Dermis microvascular lymphatic vessel endothelial cell (primary cell): ENCODE data around the gene ATM. TPM values are rescaled to one million over a fixed set of nuclear protein-coding genes. Genes with fewer than 3 reads are reported as not detected.

Source experiments
- DNase-seq, 2 donors: peaks; one replicate each; pipeline versions ENCODE4 v3.0.0 to v3.0.0-alpha.2; 2010; ENCODE audit warnings: low read depth in 2 of 2
- total RNA-seq: library from RNA; depleted of rRNA; stranded (reverse); fragments of >200 nt; gene quantifications from 2 replicates; pipeline ENCODE4 v1.2.1, GENCODE V29; 2014

The ATM gene, protein sequence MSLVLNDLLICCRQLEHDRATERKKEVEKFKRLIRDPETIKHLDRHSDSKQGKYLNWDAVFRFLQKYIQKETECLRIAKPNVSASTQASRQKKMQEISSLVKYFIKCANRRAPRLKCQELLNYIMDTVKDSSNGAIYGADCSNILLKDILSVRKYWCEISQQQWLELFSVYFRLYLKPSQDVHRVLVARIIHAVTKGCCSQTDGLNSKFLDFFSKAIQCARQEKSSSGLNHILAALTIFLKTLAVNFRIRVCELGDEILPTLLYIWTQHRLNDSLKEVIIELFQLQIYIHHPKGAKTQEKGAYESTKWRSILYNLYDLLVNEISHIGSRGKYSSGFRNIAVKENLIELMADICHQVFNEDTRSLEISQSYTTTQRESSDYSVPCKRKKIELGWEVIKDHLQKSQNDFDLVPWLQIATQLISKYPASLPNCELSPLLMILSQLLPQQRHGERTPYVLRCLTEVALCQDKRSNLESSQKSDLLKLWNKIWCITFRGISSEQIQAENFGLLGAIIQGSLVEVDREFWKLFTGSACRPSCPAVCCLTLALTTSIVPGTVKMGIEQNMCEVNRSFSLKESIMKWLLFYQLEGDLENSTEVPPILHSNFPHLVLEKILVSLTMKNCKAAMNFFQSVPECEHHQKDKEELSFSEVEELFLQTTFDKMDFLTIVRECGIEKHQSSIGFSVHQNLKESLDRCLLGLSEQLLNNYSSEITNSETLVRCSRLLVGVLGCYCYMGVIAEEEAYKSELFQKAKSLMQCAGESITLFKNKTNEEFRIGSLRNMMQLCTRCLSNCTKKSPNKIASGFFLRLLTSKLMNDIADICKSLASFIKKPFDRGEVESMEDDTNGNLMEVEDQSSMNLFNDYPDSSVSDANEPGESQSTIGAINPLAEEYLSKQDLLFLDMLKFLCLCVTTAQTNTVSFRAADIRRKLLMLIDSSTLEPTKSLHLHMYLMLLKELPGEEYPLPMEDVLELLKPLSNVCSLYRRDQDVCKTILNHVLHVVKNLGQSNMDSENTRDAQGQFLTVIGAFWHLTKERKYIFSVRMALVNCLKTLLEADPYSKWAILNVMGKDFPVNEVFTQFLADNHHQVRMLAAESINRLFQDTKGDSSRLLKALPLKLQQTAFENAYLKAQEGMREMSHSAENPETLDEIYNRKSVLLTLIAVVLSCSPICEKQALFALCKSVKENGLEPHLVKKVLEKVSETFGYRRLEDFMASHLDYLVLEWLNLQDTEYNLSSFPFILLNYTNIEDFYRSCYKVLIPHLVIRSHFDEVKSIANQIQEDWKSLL (N-terminal part only)
- total RNA-seq: 51.6 and 69.7 TPM in 2 replicates

DNA sequence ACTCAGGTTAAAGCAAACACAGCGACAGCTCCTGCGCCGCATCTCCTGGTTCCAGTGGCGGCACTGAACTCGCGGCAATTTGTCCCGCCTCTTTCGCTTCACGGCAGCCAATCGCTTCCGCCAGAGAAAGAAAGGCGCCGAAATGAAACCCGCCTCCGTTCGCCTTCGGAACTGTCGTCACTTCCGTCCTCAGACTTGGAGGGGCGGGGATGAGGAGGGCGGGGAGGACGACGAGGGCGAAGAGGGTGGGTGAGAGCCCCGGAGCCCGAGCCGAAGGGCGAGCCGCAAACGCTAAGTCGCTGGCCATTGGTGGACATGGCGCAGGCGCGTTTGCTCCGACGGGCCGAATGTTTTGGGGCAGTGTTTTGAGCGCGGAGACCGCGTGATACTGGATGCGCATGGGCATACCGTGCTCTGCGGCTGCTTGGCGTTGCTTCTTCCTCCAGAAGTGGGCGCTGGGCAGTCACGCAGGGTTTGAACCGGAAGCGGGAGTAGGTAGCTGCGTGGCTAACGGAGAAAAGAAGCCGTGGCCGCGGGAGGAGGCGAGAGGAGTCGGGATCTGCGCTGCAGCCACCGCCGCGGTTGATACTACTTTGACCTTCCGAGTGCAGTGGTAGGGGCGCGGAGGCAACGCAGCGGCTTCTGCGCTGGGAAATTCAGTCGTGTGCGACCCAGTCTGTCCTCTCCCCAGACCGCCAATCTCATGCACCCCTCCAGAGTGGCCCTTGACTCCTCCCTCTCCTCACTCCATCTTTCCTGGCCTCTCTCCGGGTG lies at the start of gene ATM, which contains the start of gene NPAT:
TSS of gene ATM (plus strand) at position 494 of the 774 bp plus-strand sequence. CDS start 4,558 bp downstream, outside the sequence.
TSS of gene NPAT (minus strand) at position 65 of the 774 bp plus-strand sequence. CDS start 102 bp downstream, outside the sequence.
- DNase-seq: peak; percentile 97 to 99

DNA sequence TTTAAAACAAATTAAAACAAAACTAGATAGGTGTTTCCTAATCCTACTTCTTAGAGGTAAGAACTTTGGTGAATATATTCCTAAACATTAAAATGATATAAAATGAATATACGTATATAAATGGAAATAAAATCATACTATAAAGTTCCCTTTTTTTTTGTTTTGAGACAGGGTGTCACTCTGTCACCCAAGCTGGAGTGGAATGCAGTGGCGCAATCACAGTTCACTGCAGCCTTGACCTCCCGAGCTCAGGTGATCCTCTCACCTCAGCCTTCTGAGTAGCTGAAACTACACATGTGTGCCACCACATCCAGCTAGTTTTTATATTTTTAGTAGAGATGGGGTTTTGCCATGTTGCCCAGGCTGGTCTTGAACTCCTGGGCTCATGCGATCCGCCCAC lies 45.3 kb upstream of the ATM start:
- DNase-seq: no peak

DNA sequence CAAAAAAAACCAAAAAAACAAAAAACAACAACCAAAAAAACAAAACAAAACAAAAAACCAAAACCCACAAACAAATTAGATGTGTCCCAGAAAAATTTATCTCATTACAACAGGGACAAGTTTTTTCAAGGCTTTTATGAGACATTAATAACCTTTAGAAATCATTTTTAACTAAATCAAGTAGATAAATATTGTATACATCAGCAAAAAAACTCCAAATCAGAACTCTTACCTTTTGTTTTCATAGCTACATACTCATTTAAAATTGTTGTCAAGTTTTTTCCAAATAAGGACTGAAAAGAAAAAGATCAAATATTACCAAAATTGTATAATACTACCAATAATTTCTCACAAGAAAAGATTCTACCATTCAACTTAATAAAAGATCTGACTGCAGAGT lies 29.1 kb upstream of the ATM start:
- DNase-seq: no peak

DNA sequence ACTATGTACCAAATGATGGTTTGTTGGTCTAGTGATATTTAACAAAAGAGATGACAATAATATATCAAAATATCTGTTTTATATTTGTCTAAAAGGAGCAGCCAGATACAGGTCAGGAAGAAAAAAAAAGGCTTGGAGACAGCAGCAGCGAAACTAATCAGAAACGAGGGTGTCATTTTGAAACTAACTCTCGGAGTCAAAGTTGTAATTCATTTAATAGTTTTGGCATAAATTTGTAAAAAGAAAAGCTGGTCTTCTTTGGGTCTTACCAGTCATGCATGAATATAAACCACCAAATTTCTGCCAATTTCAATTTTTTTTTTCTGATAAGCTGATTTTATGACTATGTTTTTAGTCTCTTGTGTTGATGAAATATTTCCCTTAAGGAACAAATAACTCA lies 26.0 kb upstream of the ATM start:
- no peak for DNase-seq

DNA sequence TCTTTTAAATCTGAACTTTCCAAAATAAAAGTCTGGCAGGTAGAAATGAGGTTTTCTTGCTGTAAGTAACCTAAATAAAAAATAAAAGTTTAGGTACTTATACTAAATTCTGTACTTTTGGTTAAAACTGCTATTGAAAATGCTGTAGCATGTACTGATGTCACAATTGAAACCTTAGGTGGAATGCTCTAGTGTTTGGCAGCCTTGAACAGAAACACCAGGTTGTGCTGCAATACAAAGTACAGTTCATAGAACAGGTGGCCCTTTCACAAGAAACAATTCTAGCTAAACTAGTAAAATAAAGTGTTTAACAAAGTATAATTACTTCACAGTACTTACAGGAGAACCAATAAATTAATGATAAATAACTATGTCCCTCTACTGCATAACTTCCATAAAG lies 25.5 kb upstream of the ATM start:
- DNase-seq: no peak

DNA sequence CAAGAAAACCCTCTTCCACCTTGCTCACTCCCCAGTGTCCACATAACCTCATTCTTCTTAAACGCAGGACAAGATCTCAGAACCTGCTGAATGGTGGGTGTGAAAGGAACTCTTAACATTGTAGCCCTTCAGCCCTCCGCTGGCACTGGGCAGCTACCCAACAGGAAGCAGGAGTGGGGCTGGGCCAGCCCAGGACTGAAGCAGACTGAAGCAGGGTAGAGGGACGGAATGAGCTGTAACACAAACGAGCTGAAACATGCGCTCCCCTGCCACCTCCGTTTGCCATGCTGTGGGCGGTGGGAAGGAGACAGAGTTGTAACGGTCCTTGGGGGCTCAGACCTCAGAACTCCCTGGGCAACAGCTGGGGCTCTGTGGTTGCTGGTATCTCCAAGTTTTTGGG lies 24.0 kb upstream of the ATM start:
- peak; percentile 5 to 20 for DNase-seq

DNA sequence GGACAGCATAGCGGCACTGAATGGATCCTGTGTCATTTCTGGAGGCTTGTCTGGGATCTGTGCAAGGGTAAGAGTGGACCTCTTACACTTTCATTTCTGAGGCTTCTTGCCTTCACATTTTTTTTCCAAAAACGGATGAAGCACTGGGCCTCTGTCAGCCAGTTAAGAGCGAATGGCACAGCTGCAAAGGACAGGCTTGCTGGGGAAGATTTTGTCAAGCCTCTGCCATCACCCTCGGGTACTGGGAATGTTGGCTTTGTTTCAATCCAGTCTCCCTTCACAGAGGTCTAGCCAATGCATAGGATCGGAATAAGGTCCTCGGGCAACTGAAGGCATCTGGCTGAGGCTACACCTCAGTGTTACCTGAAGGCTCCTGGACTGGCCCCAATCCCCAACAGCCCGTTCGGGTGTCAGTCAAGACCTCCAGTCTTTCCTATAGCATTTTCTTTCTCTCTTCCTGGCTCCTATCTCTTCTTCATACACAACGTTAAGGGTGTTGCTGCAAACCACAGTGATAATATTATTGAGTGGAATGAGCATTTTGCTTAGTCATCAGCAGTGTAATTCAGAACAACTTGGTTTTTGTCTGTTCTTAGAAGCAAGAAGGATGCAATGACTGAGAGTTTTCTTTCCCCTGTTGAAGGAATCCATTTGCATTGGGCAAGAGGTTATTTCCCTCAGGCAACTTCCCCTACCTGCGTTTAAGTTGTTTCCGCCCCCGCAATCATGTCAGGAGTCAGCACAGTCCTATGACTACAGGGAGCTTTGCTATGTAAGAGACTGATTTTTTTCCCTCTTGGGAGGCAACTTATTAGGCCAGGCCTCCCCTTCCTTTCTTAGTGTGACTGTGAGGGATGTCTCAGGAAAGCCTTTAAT lies 23.2 kb upstream of the ATM start:
- no peak for DNase-seq

DNA sequence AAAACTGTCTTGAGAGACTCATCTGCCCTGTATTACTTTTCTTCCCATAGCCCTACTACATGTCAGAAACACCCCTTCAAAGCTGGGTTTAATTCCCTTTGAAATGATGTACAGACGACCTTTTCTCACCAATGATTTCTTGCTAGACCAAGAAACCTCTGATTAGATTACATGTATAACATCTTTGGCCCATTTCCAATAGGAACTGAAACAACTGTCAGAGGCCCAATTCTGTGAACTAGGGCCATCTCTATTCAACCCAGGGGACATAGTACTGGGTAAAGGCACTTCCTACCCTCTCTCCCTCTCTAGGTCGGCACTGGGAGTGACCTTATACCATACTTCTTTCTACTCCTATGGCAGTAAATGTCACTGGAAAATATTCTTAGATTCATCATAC lies 19.8 kb upstream of the ATM start:
- DNase-seq: no peak

DNA sequence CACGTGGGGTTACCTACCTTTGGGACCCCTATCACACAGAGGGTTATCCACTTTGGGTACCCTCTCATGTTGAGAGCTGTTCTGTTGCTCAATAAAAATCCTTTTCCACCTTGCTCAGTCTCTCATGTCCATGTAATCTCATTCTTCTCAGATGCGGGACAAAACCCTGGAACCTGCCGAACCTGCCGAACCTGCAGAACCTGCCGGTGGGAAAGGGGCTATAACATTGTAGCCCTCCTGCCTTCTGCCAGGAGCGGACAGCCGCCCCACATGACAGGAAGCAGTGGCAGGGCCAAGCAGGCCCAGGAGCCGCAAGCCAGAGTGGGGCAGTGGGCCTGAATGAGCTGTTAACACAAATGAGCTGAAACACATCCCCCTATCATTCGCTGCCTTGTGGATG lies 18.5 kb upstream of the ATM start:
- DNase-seq: no peak

DNA sequence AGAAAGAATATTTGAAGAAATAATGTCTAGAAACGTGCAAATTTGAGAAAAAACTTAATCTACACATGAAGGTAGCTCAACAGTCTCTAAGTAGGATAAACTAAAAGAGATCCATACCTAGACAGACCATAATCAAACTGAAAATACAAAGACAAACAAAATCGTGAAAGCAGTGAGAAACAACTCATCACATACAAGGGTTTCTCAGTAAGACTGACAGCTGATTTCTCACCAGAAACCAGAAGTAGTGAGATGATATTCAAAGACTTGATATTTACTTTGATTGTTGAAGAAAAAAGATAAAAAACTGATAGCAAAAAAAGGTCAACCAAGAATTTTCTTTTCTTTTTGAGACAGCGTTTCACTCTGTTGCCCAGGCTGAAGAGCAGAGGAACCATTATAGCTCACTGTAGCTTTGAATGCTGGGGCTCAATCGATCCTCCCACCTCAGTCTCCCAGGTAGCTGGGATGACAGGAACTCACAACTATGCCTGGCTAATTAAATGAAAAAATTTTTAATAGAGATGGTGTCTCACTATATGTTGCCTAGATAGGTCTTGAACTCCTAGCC lies 17.9 kb upstream of the ATM start:
- no peak for DNase-seq

DNA sequence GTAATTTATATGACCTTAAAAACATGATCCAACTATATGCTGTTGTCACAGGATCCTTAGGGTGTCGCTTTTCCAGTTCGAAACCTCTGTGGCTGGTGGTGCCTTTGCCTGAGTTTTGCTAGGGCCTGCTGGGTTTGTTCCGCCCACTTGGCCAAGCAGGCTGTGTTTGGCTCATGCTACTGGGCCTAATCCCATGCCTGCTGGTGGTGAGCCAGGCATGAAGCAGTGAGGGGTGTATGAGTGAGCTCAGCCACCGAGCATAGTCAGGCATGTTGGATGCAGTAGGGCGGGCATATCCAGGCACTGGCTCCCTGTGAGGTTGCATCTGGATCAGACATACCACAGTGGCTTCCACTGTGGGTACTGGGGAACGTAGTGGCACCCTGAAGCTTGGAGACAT lies 16.7 kb upstream of the ATM start:
- no peak for DNase-seq

DNA sequence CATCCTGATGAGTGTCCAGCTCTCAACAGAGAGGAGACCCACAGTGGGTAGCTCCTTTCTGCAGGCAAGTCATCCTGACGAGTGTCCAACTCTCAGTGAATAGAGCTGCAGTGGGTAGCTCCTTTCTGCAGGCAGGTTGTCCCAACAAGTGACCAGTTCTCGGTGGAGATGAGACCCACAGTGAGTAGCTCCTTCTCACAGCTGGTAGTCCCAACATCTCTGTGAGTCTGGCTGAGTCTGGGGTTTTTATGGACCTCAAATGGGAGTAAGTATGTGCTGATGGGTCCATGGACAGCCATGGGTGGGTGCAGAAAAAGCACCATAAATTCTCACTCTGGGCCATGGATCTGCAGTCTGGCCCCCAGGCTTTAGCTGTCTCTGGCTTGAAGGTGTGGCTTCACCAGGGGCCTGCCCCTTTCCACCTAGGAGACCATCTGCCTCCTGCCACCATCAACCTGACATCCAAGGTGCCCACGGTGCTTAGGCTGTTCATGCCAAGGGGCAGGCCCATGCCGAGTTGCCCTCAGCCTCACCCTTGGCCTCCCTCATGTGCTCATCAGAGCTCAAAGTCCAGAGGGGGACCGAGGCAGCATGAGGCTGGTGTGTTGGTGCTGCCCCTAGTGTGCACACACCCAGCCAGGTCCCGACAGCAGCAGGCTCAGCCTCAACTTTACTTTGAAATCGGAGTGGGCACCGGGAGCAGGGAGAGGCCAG lies 15.7 kb upstream of the ATM start:
- DNase-seq: no peak

DNA sequence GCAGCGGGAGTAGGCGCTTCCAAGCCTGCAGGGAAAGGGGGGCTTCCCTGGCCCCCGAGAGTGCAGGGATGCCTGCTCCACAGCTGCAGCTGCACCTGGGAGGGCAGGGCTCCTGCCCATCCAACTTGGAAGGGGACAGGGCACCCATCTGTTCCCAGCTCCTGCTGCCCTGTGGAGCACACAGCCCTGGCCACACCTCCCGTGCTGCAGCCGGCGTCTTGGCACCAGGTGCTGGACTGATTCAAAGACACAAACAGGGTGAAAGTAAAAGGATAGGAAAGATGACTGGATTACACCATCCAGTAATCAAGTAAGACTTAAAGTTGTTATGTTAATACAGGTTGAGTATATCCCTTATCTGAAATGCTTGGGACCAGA lies 15.2 kb upstream of the ATM start:
- no peak for DNase-seq

DNA sequence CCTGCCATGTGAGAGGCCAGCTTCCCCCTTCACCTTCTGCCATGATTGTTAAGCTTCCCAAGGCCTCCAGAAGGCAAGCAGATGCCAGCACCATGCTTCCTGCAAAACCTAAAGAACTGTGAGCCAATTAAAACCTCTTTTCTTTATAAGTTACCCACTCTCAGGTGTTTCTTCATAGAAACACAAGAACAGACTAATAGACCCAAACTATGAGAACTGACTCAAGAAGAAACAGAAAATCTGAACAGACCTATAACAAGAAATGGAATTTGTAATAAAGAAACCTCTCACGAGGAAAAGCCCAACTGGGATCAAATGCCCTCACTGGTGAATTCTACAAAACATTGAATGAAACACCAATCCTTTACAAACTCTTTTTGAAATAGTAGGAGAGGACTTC lies 12.4 kb upstream of the ATM start:
- DNase-seq: no peak

DNA sequence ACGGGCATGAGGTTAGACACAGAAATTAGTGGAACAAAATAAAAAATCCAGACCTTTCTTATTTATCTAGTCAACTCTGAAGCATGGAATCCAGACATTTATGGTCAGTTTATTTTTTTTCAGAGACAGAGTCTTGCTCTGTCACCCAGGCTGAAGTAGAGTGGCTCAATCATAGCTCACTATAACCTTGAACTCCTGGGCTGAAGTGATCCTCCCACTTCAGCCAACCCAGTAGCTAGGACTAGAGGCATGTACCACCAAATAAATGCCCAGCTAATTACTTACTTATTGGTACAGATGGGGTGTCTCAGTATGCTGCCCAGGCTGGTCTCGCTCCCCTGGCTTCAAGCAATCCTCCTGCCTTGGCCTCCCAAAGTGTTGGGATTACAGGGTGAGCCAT lies 9.1 kb upstream of the ATM start:
- no peak for DNase-seq

DNA sequence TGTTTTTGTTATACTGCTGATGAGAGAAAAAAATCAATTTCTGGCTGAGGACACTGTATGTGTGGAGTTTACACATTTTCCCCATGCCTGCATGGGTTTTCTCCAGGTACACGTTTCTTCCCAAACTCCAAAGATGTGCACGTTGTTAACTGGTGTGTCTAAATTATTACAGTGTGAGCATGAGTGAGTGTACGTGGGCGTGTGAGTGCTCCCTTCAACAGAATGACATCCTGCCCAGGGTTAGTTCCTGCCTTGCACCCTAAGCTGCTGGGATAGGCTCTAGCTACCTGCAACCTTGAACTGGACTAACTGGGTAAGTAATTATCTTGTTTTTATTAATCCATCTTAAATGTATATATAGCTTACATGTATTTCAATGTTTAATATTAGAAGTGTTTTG lies 5.9 kb upstream of the ATM start:
- DNase-seq: no peak

DNA sequence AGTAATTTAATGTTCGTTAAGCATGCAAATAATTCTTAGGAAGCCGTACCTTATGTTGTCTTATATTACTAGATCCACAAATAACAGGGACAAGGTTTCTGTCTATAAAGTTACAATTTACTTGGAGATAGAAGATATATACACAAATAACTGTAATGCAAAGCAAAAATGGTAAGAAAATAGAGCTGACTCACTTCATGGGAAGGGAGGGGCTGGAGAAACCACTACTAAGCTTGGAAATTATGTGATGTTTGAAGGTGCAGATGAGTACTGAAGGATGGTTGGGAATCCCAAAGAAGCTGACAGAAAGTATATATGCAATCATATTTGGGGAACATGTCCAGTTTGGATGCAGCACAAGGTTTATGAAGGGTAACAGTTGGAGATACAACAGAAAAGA lies 4.4 kb upstream of the ATM start:
- DNase-seq: no peak

DNA sequence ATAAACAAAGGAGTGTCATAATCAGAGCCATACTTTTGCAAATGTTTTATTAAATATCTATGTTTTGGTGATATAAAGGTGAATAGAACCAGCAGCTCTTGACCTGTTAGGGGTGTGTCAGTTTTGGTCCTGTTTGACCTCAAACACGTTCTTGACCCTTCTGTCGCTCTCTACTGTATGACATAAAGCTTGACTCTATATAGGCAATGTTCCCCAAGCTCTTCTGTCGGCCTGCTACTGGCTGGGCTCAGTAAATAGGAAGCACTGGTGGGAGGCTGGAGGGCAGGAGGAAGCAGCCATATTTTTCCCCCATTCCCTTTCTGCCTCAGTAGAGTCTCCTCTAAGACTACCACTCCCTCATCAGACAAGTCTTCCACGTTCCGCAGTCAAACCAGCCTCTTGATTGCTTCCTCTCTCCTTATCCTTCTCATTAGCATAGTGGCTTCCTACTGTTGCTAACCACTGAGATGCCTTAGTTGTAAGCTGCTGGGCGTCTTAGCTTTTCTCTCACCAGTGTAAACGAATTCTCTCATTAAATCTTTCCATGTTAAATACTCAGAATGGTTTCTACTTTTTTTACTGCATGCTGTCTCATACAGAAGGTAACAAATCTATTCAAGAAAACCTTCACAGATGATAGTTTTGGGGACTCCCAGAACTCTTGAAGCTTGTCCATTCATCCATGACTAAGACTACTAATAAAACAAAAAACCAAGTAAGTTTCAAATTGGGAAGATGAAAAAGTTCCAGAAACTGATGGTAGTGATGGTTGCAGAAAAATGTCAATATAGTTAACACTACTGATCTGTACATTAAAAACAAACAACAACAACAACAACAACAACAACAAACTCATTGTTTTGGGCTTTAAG lies 3.7 kb upstream of the ATM start:
- DNase-seq: no peak
